Breast epithelium (tissue), 4 donors: Measurements from ENCODE around the gene SOX10. TPM values are rescaled to one million over a fixed set of nuclear protein-coding genes. Genes with fewer than 3 reads are reported as not detected.

Experiments
- DNase-seq, 2 donors: peaks; one replicate each; pipeline ENCODE4 v3.0.0-alpha.2; 2019; ENCODE audit warnings: low spot score in 2 of 2
- H3K27ac ChIP-seq, 2 donors: fragments of 200-600 bp; sonication (generic) in 1 of 2; one replicate each; pipeline ENCODE4 v1.5.1; 2016 to 2019; ENCODE audit warnings: mild to moderate bottlenecking in 1 of 2
- H3K27me3 ChIP-seq, 2 donors: fragments of 200-600 bp; sonication (generic) in 1 of 2; one replicate each; pipeline versions ENCODE4 v1.5.1 to v1.6.0; 2017 to 2019; ENCODE audit warnings: control low read depth in 1 of 2, mild to moderate bottlenecking in 1 of 2
- H3K36me3 ChIP-seq: fragments of 200-600 bp; one replicate; pipeline ENCODE4 v1.5.1; 2019
- H3K4me1 ChIP-seq, 2 donors: fragments of 200-600 bp; sonication (generic); one replicate each; pipeline ENCODE4 v1.5.1; 2016 to 2019; ENCODE audit warnings: control low read depth in 1 of 2
- H3K4me3 ChIP-seq, 3 donors: fragments of 200-600 bp; sonication (generic); 1 replicate in 2 of 3; 2 replicates in 1 of 3; pipeline ENCODE4 v1.5.1; 2016 to 2019; ENCODE audit warnings: mild to moderate bottlenecking in 3 of 3, moderate library complexity in 2 of 3
- H3K9me3 ChIP-seq, 2 donors: fragments of 200-600 bp; sonication (generic) in 1 of 2; one replicate each; pipeline ENCODE4 v1.5.1; 2016 to 2019; ENCODE audit warnings: control low read depth in 1 of 2
- CTCF ChIP-seq, 3 donors: fragments of 450-650 bp; IDR thresholded peaks; one replicate each; pipeline ENCODE4 v1.5.1; 2016 to 2017; ENCODE audit warnings: antibody characterized with exemption in 3 of 3, mild to moderate bottlenecking in 3 of 3, moderate library complexity in 3 of 3
- POLR2A ChIP-seq: fragments of 450-650 bp; IDR thresholded peaks from one replicate; pipeline ENCODE4 v1.6.1; 2016; ENCODE audit warnings: antibody characterized with exemption, mild to moderate bottlenecking, moderate library complexity
- POLR2AphosphoS5 ChIP-seq, 3 donors: sonication (generic); formaldehyde crosslinking; IDR thresholded peaks; one replicate each; pipeline ENCODE4 v1.6.1; 2017; ENCODE audit warnings: antibody characterized with exemption in 3 of 3
- intact Hi-C: fragments of 100-400 bp; cut with DNase I; formaldehyde crosslinking; loops from one replicate; pipeline ENCODE4 v1.15.1; 2023; ENCODE audit warnings: low total_unique reads
- total RNA-seq, 3 donors: library from RNA; depleted of rRNA; stranded (reverse); fragments of >200 nt; gene quantifications; one replicate each; pipeline ENCODE4 v1.1.0, GENCODE V29; 2016

Gene SOX10
- total RNA-seq, 3 donors from 2014 or later = 0.16 to 101 (median 24.9) TPM

- no peak overlapping the region for H3K4me3 ChIP-seq
- H3K9me3 ChIP-seq = no peaks in the 10 kb centered on the region
- no peak for DNase-seq
- H3K36me3 ChIP-seq = no peaks in the 10 kb centered on the region
- peaks cover 15 to 38% of the 10 kb centered on the region in 2 donors for H3K4me1 ChIP-seq
- intact Hi-C loops = loop anchor here (10.0 kb wide), 1 partner anchor 45 kb away; the partner anchor contains the start of gene SOX10
- no peaks in the 10 kb centered on the region for H3K27me3 ChIP-seq
- peak overlapping the region; percentile 72 to 96 for H3K27ac ChIP-seq
- TF ChIP-seq CTCF (IDR thresholded peaks at IDR 0.05) (no peak), POLR2A (no peak), POLR2AphosphoS5 (IDR thresholded peaks at IDR 0.05) (no peak)
Observed at GRCh38 chr22:38029901-38030300, 45.5 kb upstream of the SOX10 start.

DNA sequence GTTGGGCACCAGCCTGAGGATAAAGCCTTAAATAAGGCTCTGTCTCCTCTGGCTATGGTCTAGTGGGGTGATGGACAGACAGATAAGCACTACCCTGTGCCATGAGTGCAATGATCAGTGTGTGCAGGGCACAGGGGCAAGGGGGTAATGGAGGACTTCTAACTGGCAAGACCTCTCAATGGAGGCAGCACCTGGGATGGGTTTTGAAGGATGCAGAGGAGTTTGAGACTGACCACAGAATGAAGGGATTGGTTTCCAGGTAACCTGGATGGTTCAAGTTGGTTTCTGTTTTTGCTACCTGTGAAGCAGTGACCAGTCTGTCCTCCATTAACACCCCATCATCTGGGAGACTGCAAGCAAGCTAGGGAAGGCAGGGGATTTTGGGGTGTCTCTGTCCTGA is 45.0 kb upstream of the SOX10 start:
- no peak overlapping the region for H3K4me3 ChIP-seq
- no peaks in the 10 kb centered on the region for H3K27me3 ChIP-seq
- H3K27ac ChIP-seq = peak overlapping the region in 1 of 2 donors; percentile 72
- no peak for TF ChIP-seq POLR2AphosphoS5 (IDR thresholded peaks at IDR 0.05)
- no peak for TF ChIP-seq POLR2A
- TF ChIP-seq CTCF (IDR thresholded peaks at IDR 0.05) = no peak
- DNase-seq = no peak
- H3K9me3 ChIP-seq = no peaks in the 10 kb centered on the region
- H3K4me1 ChIP-seq = peaks cover 12 to 32% of the 10 kb centered on the region in 2 donors
- no peaks in the 10 kb centered on the region for H3K36me3 ChIP-seq
- intact Hi-C loops = no loop called here

DNA sequence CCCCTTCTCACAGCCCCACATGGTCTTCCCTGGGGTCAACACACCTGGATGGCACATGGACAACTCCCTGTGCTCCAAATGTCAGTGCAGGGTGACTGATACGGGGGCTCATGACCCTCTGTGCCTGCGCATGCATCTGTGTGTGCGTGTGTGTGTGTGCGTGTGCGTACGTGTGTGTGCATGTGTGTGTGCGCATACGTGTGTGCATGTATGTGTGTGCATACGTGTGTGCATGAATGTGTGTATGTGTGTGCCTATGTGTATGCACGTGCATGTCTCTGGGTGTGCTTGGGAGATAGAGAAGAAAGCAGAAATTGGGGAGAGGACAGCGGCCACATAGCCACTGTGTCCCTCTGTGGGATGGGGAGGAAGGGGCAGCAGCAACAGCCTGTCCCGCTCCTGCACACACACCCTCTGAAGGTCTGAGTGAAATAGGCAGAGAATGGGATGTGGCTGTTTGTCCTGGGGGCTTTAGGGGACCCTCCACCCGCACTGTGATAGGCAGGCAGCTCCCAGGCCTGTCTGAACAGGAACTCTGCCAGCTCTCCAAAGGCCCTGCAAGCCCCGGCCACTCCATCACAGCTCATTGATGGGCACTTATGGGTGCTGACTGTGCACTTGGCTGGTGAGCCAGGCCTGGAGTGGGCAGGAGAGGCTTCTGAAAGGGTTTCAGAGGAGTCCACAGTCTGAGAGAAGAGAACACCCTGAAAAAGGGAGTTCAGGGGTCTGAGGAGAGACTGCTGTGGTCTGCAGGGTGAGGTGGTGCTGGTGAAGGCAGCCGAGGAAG is 44.2 kb upstream of the SOX10 start:
- intact Hi-C loops = no loop called here
- no peaks in the 10 kb centered on the region for H3K9me3 ChIP-seq
- no peak for DNase-seq
- peaks cover 4 to 25% of the 10 kb centered on the region in 2 donors for H3K4me1 ChIP-seq
- H3K27me3 ChIP-seq = no peaks in the 10 kb centered on the region
- H3K4me3 ChIP-seq = no peak overlapping the region
- TF ChIP-seq POLR2AphosphoS5 (IDR thresholded peaks at IDR 0.05) (no peak), POLR2A (no peak), CTCF (IDR thresholded peaks at IDR 0.05) (no peak)
- no peak overlapping the region for H3K27ac ChIP-seq
- no peaks in the 10 kb centered on the region for H3K36me3 ChIP-seq

- no peak for DNase-seq
- no peaks in the 10 kb centered on the region for H3K36me3 ChIP-seq
- no peak overlapping the region for H3K4me3 ChIP-seq
- H3K4me1 ChIP-seq = peaks cover 0 to 17% of the 10 kb centered on the region in 2 donors
- intact Hi-C loops = no loop called here
- H3K27me3 ChIP-seq = no peaks in the 10 kb centered on the region
- H3K27ac ChIP-seq = peak overlapping the region in 1 of 2 donors; percentile 52
- no peaks in the 10 kb centered on the region for H3K9me3 ChIP-seq
- no peak for TF ChIP-seq POLR2AphosphoS5 (IDR thresholded peaks at IDR 0.05)
Observed at GRCh38 chr22:38027487-38027886, 43.1 kb upstream of the SOX10 start.

DNA sequence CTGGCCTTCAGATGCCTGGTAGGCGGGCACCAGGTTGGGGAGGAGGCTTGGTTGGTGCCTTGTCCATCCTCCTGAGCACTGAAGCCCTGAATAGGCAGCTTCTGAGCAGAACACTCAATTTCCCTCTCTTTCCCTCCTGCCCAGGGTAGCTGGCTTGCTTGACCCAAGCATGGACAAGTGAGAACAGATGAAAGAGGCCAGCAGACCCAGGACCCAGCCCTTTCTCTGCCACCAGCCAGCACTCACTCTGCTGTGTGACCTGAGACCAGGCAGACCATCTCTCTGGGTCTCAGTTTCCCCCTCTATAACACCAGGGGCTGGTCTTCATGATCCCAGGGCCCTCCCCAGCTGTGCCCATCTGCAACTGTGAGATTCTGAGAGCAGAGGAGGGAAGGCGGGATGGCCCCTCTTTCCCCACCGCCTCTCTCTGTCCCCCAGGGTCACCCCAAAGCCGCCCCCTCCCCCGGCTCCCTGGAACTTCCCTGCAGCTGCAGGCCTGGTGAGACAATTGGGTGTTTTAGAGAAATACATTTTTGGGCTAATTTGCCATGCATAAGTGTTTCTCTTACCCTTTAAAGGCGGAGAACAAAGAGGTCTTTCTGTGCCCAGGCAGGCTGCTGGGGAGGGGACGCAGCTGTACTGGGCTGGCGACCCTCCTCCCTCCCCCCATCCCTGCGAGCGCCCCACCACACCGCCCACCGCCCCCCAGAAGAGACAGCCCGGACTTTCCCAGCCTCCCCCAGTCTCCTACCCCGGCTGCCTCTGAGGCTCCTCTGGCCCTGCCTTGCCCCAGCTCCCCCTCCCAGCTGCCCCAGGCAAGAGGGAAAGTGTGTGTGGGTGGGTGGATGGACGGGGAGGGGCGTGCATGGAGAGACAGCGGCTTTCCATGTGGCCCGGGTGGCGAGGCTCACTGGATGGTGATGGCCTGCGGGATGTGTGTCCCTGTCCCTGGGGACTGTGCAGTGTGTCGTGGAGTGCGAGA is 42.1 kb upstream of the SOX10 start:
- no peaks in the 10 kb centered on the region for H3K27me3 ChIP-seq
- no peak for TF ChIP-seq CTCF (IDR thresholded peaks at IDR 0.05)
- TF ChIP-seq POLR2AphosphoS5 (IDR thresholded peaks at IDR 0.05) = no peak
- TF ChIP-seq POLR2A = no peak
- intact Hi-C loops = no loop called here
- H3K4me3 ChIP-seq = peak overlapping the region in 1 of 3 donors; percentile 22
- no peak for DNase-seq
- peaks cover 0 to 17% of the 10 kb centered on the region in 2 donors for H3K4me1 ChIP-seq
- no peaks in the 10 kb centered on the region for H3K9me3 ChIP-seq
- H3K36me3 ChIP-seq = no peaks in the 10 kb centered on the region
- peak overlapping the region; percentile 31 to 52 for H3K27ac ChIP-seq
